Prostate gland (tissue), 2 donors: Measurements from ENCODE around the gene CA5A. TPM values are rescaled to one million over a fixed set of nuclear protein-coding genes. Genes with fewer than 3 reads are reported as not detected.
"Not testable (repeated sequence)": the region's sequence is repeated elsewhere in the genome, so short reads cannot be mapped to it uniquely, and the experiment has no call there.

Experiments
- DNase-seq: peaks from one replicate; pipeline ENCODE4 v3.0.0-alpha.2; 2019; ENCODE audit warnings: low spot score
- H3K27ac ChIP-seq, 2 donors: fragments of 200-600 bp; sonication (generic); 2 replicates each; pipeline ENCODE4 v1.5.1; 2017 to 2019
- H3K27me3 ChIP-seq: fragments of 200-600 bp; sonication (generic); replicated peaks from 2 replicates; pipeline ENCODE4 v1.5.1; 2019; ENCODE audit not compliant: insufficient read depth
- H3K36me3 ChIP-seq, 2 donors: fragments of 200-600 bp; sonication (generic); 1 replicate in 1 of 2; 2 replicates in 1 of 2; pipeline versions ENCODE4 v1.5.1 to v1.8.1; 2017 to 2019
- H3K4me1 ChIP-seq: fragments of 200-600 bp; sonication (generic); replicated peaks from 2 replicates; pipeline ENCODE4 v1.5.1; 2019
- H3K4me3 ChIP-seq, 2 donors: fragments of 200-600 bp; sonication (generic); 2 replicates each; pipeline ENCODE4 v1.5.1; 2017 to 2019
- H3K9me3 ChIP-seq: fragments of 200-600 bp; sonication (generic); 2 replicates; pipeline ENCODE4 v1.5.1; 2017
- POLR2A ChIP-seq: fragments of 450-650 bp; IDR thresholded peaks from one replicate; pipeline ENCODE4 v1.6.1; 2016; ENCODE audit warnings: antibody characterized with exemption, mild to moderate bottlenecking
- POLR2AphosphoS5 ChIP-seq: sonication (generic); formaldehyde crosslinking; IDR thresholded peaks from one replicate; pipeline ENCODE4 v1.6.1; 2017; ENCODE audit warnings: antibody characterized with exemption
- WGBS: methylation state at CpG from one replicate; pipeline ENCODE4 v1.1.5; 2018; 5-methylcytosine and 5-hydroxymethylcytosine counted together
- intact Hi-C: fragments of 100-400 bp; cut with DNase I; formaldehyde crosslinking; loops from one replicate; pipeline ENCODE4 v1.14.2; 2022
- total RNA-seq, 2 donors: library from RNA; depleted of rRNA; stranded (reverse); fragments of >200 nt; gene quantifications; one replicate each; pipeline ENCODE4 v1.1.0, GENCODE V29; 2016
- TF ChIP-seq, protein P1 (sequence below), 4 experiments: fragments of 200-600 bp in 2 of 4; fragments of 450-650 bp in 2 of 4; sonication (generic) in 2 of 4; IDR thresholded peaks; 1 replicate in 3 of 4; 2 replicates in 1 of 4; pipeline ENCODE4 v1.5.1; 2016 to 2019; ENCODE audit warnings: antibody characterized with exemption in 4 of 4, mild to moderate bottlenecking in 2 of 4, moderate library complexity in 2 of 4

CA5A gene
- total RNA-seq, 2 donors from 2014 or later, result not detected

DNA sequence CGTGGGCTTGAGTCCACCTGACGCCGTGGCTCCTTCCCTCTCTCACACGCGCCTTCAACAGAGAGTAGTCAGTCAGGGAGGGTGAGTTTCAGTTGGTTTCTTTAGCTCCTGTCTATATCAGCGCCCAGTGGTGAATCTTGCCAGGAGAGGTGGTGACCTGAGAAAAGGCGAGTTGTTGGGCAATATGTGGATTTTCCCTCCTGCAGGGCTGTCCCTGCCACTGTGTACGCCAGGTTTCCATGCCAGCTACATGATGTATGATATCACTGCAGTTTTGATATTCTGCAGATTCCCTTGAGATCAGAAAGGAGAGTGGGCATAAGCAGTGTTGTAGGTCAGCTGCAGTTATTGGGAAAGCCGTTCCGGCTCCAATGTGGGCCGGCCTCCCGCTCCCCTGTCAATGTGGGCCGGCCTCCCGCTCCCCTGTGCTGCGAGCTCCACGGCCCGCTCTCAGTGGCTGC, 46.3 kb upstream of the CA5A start:
- DNase-seq, result no peak
- TF ChIP-seq, protein P1, sequence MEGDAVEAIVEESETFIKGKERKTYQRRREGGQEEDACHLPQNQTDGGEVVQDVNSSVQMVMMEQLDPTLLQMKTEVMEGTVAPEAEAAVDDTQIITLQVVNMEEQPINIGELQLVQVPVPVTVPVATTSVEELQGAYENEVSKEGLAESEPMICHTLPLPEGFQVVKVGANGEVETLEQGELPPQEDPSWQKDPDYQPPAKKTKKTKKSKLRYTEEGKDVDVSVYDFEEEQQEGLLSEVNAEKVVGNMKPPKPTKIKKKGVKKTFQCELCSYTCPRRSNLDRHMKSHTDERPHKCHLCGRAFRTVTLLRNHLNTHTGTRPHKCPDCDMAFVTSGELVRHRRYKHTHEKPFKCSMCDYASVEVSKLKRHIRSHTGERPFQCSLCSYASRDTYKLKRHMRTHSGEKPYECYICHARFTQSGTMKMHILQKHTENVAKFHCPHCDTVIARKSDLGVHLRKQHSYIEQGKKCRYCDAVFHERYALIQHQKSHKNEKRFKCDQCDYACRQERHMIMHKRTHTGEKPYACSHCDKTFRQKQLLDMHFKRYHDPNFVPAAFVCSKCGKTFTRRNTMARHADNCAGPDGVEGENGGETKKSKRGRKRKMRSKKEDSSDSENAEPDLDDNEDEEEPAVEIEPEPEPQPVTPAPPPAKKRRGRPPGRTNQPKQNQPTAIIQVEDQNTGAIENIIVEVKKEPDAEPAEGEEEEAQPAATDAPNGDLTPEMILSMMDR (IDR thresholded peaks at IDR 0.05), result no peak
- TF ChIP-seq POLR2AphosphoS5, result no peak
- TF ChIP-seq POLR2A, result no peak
- Histone ChIP-seq H3K27ac (no peak overlapping the region), H3K27me3 (no peaks in the 10 kb centered on the region), H3K9me3 (no peaks in the 10 kb centered on the region), H3K4me3 (no peak overlapping the region), H3K36me3 (no peaks in the 10 kb centered on the region), H3K4me1 (no peaks in the 10 kb centered on the region)
- WGBS, result 85% methylated on average over 17 of the region's 17 CpGs
- intact Hi-C loops, result loop anchor here (5.0 to 10.0 kb wide), 3 partner anchors 82 to 452 kb away; partner anchors contain the start of gene ZNF469

GRCh38 chr16:87981376-87981775, 45.0 kb upstream of the CA5A start:
- not testable (repeated sequence) for H3K4me3 ChIP-seq, H3K36me3 ChIP-seq, H3K27me3 ChIP-seq, H3K9me3 ChIP-seq, DNase-seq, H3K4me1 ChIP-seq, H3K27ac ChIP-seq
- WGBS, result 95% methylated on average over 4 of the region's 4 CpGs
- intact Hi-C loops, result loop anchor here (5.0 to 10.0 kb wide), 3 partner anchors 83 to 453 kb away; partner anchors contain the start of gene ZNF469

GRCh38 chr16:87979911-87980630, 43.7 kb upstream of the CA5A start:
- H3K36me3 ChIP-seq, H3K27ac ChIP-seq, H3K4me1 ChIP-seq, H3K4me3 ChIP-seq, H3K9me3 ChIP-seq, H3K27me3 ChIP-seq, DNase-seq: not testable (repeated sequence)
- WGBS, result 89% methylated on average over 12 of the region's 12 CpGs
- intact Hi-C loops, result loop anchor here (5.0 to 10.0 kb wide), 3 partner anchors 85 to 455 kb away; partner anchors contain the start of gene ZNF469

GRCh38 chr16:87979352-87979751, 43.0 kb upstream of the CA5A start:
- no peak for DNase-seq
- intact Hi-C loops, result no loop called here
- Histone ChIP-seq H3K27me3 (no peaks in the 10 kb centered on the region), H3K36me3 (no peaks in the 10 kb centered on the region), H3K4me1 (no peaks in the 10 kb centered on the region), H3K4me3 (no peak overlapping the region), H3K9me3 (no peaks in the 10 kb centered on the region), H3K27ac (no peak overlapping the region)
- 94% methylated on average over 7 of the region's 8 CpGs for WGBS
- no peak for TF ChIP-seq POLR2AphosphoS5
- TF ChIP-seq, protein P1 (IDR thresholded peaks at IDR 0.05), result no peak
- no peak for TF ChIP-seq POLR2A

GRCh38 chr16:87978127-87978526, 41.8 kb upstream of the CA5A start:
- H3K9me3 ChIP-seq, result no peaks in the 10 kb centered on the region
- intact Hi-C loops, result no loop called here
- H3K27ac ChIP-seq, result no peak overlapping the region

More at GRCh38 chr16:87978127-87978526, 41.8 kb upstream of the CA5A start:
- H3K4me3 ChIP-seq, result no peak overlapping the region
- no peaks in the 10 kb centered on the region for H3K36me3 ChIP-seq
- no peak for TF ChIP-seq POLR2A
- TF ChIP-seq, protein P1 (IDR thresholded peaks at IDR 0.05), result no peak
- no peak for TF ChIP-seq POLR2AphosphoS5
- H3K4me1 ChIP-seq, result no peaks in the 10 kb centered on the region
- no peaks in the 10 kb centered on the region for H3K27me3 ChIP-seq
- 92% methylated on average over 5 of the region's 5 CpGs for WGBS
- DNase-seq, result no peak
